Effector CD8-positive, alpha-beta T cell (primary cell): ENCODE measurements around the gene AP2A1.

Source experiments
- DNase-seq: peaks from one replicate; lab custom pipeline; 2025; lab: John Stamatoyannopoulos, UW

The AP2A1 gene

DNA sequence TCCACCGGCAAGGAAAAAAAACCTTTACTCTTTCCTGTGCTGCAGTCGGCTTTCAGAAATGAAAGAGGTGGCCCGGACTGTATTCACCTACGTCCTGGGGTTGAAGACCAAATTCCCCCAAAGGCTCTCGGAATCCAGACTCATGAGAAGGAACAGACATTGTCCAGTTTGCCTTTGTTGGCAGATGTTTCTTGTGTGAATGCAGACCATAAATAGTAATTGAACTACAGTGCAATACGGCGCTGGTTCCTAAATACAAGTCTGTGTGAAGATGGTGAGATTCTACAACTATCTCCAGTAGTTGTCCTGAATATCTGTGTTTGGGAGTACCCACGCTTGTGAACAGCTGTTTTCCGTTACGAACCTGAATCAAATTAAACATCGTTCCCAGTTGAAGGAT lies 72.9 kb downstream of the AP2A1 start:
- no peak for DNase-seq

DNA sequence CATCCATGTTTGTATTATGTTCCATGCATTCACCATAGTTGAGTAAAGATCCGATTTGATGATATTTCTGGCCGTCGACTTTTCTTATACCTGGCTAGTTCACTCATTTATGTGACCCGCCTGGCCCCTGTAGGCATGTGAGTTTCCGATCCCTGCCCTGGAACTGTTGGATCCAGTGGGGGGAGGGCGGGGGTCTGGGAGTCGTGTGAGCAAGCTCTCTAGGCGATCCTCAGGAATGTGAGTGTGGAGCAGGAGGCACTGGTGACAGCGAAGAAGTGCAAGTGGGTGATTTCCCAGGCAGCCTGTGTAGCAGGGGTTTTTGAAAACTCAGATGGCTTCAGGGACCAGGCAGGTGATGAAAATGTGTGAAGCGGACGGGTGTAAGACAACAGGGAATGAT lies 73.5 kb downstream of the AP2A1 start:
- DNase-seq: no peak

DNA sequence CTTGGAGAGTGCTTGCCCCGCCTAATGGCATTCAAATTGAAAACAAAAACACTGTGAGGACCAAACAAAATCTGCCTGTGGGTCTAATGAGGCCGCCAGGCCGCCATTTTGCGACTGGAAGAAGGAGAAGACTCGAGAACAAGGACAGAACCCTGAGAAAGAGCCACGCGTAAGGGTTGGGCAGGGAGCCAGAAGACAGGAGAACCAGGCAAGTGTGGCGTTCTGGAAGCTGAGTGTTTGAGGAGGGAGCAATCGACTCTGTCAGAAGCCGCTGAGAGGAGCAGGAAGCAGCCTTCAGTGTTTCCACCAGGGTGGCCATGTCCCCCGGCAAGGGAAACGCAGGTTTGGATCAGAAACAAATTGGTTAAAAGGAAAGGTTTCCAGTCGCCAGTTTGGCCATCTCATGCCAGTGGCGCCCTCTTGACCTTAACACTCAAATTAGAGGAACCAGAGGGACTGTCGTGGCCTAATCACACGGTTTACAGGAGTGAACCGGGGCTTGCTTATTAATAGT lies 74.0 kb downstream of the AP2A1 start:
- DNase-seq: no peak

DNA sequence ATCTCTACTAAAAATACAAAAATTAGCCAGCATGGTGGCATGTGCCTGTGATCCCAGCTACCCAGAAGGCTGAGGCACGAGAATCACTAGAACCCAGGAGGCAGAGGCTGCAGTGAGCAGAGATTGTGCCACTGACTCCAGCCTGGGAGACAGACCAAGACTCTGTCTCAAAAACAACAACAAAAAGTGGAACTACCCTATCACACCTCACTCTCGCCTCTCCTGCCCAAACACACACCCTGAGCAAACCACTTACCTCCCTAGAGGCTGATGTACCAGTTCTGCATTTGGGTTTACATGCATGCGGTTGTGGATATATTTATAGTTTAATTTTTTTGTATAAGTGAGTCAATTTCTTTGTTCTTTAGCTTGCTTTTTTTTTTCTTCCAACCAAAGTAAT lies 76.5 kb downstream of the AP2A1 start:
- DNase-seq: no peak

DNA sequence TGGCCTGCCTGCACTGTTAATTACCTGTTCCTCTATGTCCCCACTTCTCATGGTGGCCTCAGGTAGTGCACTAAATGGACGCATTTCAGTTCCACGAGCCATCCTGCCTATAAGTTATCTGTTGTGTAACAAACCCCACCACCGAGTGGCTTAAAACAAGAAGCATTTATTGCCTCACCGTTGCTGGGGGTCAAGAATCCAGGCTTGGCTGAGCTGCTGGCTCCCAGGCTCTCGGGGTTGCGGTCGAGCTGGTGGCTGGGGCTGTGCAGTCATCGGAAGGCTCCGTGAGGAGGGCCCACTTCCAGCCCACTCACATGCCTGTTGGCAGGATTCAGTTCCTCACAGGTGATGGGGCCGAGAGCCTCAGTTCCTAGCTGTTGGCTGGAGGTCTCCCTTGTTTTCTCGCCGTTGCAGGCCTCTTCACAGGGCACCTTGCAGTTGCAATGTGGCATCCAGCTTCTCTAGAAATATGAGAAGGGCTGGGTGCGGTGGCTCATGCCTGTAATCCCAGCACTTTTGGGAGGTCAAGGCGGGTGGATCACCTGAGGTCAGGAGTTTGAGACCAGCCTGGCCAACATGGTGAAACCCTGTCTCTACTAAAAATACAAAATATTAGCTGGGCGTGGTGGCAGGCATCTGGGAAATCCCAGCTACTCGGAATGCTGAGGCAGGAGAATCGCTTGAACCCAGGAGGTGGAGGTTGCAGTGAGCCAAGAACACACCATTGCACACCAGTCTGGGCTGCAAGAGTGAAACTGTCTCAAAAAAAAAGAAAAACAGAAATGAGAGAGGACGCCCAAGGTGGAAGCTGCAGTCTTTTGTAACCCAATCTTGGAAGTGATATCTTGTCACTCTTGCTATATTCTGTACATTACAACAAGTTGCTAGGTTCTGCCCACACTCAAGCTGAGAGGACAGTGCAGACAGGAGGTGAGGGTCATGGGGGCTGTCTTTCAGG lies 77.6 kb downstream of the AP2A1 start:
- no peak for DNase-seq

DNA sequence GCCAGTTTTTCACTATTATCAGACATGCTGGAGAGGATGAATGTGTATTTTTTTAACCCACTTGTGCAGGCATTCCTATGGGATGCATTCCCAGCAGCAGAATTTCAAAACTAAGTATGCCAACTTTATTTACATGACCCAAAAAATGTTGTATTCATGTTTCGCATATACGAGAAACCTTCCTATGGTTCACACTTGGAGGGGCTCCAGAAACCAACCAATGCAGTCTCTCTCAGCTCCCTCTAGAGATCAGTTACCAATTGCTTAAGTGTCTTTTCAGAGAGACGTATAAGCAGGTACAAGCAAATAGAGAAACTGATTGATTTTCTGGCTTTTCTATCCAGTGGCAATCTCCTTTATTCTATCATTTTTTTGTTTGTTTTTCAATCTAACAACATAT lies 78.6 kb downstream of the AP2A1 start:
- DNase-seq: no peak

DNA sequence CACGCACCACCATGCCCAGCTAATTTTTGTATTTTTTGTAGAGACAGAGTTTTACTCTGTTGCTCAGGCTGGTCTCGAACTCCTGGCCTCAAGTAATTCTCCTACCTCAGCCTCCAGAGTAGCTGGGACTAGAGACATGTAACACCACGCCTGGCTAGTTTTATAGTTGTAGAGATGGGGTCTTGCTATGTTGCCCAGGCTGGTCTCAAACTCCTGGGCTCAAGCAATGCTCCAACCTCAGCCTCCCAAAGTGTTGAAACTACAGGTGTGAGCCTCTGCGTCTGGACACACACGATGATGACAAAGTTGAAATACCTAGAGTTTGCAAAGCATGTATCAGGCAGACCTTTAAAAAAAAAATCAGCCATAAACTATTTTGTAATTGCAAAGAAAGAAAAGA lies 79.6 kb downstream of the AP2A1 start:
- DNase-seq: no peak

DNA sequence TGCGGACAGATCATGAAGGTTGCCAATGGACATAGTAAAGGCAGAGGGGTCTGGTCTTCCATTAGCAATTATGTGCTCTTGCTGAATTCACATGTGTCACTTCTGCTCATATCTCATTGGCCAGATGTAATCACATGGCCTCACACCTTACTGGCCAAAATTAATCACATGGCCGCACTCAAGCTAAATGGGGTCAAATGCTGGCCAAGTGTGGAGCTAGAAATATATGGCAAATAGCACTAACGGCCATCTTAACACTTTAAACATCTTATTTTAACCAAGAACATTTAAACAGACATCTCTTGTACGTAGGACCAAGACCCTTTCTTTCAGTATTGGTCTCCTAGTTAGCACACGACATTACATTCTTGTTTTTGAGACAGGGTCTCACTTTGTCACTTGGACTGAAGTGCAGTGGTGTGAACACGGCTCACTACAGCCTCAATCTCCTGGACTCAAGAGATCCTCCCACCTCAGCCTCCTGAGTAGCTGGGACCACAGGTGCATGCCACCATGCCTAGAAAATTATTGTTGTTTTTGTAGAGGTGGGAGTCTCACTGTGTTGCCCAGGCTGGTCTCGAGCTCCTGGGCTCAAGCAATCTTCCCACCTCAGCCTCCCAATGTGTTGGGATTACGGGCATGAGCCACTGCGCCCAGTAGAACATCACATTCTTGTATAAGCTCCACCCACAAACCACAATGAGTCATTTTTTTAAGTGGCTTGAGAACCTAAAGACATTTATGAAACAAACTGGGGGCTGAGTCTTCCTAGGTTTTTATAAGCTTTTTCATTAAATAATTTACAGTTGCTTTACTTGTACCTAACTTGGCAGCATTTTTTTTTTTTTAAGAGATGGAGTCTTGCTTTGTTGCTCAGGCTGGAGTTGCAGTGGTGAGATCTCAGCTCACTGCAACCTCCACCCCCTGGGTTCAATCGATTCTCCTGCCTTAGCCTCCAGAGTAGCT lies 81.2 kb downstream of the AP2A1 start:
- DNase-seq: no peak

DNA sequence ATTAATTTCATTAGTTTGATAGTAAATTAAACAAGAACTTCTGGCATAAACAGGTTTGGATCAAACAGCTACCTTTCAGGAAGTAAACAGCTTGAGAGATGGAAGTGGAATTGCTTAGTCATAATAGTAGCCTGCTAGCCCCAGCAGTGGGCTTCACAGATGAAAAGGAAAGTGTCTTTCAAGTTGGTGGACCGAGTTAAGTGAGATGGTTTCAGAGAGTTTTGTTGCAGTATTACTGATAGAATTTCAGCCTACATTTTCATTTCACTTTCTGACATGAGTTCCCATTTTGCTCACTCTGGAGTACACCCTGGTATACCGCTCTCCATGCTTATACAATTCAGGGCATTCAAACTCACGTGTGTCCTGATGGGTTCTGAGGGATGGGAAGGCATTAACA lies 82.1 kb downstream of the AP2A1 start:
- DNase-seq: no peak

DNA sequence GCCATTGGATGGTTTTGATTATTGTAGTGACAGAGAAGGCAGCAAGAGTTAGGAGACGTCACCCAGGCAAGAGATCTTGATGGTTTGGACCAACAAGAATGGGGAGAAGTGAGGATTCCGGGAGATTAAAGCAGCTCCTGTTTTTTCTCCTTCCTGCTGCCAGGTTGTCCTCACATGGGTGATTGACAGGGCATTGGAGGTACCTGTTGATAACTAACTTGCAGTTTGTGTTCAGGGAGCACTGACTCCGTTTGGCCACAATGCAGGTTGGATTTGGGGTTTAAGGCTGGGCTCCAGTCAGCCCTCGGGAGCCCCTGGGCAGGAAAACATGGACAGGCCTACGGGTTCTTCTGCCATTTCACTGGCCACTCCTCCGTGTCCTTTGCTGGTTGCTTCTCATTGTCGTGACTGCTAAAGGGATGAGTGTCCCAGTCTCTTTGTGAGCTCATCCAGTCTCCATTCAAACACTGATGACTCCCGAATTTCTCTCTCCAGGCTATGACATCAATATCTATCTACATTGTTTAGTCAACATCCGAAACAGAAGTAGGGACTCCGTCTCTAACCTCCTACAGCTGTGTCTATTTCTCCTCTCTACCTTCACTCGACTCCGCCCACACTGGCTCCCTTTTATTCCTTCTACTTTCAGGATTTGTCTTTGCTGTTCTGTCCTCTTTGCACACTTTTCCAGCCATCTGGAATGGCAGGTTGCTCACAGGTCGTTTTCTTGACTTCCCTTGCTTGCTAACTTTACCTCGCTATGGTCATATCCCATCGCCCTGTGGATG lies 82.8 kb downstream of the AP2A1 start:
- no peak for DNase-seq

DNA sequence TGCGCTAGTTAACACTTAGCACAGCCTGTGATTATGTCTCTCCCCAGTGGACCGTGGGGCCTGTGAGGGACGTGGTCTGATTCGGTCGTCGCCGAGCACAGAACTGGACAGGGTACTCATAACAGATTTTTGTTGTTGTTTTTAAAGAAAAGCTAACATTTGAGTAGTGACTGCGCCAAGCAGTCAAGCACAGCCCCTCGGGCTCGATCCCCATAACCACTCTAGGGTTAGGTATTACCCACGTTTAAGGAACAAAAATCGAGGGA lies 83.4 kb downstream of the AP2A1 start:
- no peak for DNase-seq

DNA sequence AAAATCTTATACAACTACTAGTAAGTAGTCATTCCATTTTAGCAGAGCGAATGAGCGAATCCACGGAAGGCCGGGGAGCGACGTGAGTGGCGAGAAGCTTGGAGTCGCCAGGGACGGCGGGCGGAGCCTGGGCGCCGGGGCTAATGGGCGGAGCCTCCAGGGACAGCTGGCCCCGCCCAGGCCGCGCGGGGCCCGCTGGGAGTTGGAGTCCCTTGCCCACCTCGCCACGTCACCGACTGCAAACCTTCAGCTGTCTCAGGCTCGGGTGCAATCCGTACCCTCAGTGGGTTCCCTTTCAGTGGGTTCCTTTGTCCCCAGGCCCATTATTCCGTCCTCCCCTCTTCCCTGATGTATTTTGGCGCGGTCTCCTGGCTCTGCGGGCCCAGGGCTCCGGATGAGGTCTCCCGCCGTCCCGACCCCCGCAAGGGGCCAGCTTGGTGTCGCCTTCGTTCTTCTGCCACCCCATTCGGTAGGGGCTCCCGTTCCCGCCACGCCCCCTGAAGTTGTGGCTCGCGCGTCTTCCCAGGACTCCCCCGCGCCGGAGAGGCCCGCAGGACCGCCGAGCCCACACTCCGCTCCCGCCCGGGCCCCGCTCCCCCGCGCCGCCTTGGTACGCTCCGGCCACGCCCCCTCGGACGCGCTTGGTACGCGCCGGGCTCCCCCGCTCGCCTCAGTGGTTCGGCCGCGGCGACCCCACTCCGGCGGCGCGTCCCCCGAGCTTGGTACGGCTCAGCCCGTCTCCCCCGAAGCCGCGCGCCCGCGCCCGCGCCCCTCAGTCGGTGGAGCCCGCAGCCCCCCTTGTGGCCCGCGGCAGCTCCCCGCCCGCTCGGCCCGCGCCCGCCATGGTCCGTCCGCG lies 83.9 kb downstream of the AP2A1 start, which contains the start of gene PTOV1:
Gene PTOV1 (plus strand): TSS at position 673 of the 856 bp plus-strand sequence.
- DNase-seq: peak; percentile 80

DNA sequence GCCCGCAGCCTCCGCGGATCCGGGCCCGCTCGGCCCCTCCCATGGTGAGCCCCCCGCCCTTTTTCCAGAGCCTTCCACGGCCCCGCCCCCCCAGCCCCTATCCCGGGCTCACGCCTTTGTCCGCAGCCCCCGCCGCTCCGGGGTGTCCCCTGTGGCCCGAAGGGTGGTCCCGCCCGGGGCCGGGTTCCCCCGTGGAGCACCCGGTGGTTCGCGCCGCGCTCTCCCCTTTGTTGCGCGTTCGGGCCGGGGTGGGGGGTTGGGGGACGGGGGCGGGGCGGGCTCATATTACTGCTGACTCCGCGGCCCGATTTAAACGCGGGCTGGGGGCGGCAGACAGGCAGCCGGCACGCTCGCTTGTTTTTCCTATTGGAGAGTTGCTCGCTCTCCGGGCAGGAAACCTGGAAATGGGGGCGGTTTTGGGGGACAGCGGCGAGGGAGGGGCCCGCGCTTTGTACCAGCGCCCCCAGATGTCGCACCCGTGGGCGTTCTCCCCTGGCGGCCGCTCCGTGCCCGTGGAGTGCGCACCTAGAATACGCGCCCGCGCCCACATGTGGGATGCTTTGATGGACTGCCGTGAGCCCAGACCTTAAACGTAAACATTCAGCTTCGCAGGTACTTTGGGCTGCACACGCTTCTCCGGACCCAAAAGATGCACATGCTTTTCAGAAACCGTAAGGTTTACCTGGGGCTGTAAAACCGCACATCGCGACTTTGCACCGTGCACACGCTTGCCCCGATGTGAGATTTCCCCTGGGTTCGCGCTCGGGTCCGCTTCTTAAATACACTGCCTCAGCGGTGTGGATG lies 84.9 kb downstream of the AP2A1 start:
- DNase-seq: peak; percentile 30

DNA sequence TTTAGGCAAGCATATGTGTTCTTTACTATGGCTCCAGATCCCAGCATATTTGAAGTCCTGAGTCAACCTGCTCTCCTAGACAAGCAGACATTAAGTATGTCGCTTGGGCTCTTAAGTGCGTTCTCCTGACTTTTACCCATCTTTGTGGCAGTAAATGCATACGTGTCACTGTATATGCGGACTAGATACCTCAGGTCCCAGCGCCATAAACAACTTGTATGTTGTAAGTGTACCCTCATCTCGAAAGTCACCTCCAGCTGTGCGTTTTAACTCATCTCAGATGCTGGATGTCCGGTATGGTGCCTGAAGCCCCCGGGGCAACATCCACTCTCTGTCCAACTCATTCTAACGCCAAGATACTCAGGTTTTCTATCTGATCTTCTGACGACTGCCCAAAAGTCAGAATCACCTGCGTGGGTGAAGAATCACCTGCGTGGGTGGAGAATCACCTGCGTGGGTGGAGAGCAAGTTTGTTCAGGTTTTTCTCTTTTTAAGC lies 85.9 kb downstream of the AP2A1 start:
- no peak for DNase-seq

DNA sequence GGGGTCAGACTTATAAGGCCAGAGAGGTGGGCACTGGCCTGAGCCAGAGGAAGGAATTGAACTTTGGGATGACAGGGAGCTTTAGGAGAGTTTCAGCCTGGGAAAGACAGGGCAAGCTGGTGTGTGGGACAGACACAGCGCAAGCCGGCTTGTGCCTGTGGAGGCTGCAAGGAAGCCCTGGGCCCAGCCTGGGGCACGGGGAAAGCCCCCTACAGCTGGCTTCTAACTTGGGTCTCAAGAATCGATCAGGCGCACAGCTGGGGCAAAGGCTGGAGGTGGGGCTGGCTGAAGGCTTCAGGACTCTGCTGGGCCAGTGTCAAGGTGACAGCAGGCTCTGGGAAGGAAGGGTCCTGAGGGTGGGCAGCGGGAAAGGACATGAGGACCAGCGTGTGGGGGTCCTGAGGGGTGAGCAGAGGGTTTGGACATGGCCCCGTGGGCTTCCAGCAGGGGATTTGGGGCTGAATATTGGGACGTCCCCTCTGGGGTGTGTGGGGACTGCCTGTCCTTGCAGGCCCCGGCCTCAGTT lies 87.1 kb downstream of the AP2A1 start:
- DNase-seq: no peak

DNA sequence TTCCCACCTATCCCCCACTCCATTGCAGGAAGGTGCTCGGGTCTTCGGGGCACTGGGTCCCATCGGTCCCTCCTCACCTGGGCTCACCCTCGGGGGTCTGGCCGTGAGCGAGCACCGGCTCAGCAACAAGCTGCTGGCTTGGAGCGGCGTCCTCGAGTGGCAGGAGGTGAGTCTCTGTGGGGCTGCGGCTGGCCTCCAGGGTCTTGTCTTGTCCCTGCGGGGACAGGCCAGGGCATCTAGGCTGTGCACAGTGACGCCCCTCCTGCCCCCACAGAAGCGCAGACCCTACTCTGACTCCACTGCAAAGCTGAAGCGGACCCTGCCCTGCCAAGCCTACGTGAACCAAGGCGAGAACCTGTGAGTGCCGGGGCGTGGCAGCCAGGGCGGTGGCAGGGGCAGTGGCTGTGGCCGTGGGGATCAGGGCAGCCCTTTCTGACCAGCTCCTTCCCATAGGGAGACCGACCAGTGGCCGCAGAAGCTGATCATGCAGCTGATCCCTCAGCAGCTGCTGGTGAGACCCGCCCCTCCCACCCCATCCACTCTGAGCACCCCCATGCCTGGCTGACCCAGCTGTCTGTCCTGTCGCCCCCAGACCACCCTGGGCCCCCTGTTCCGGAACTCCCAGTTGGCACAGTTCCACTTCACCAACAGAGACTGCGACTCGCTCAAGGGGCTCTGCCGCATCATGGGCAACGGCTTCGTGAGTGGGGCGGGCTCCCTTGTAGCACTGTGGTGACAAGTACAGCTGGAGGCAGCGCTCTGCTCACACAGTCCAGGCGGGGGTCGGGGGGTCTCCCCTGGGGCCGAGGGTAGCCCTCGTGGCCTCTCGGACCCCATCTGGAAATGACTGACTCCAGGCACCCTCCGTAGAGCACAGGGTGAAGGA lies 87.8 kb downstream of the AP2A1 start:
- DNase-seq: no peak

DNA sequence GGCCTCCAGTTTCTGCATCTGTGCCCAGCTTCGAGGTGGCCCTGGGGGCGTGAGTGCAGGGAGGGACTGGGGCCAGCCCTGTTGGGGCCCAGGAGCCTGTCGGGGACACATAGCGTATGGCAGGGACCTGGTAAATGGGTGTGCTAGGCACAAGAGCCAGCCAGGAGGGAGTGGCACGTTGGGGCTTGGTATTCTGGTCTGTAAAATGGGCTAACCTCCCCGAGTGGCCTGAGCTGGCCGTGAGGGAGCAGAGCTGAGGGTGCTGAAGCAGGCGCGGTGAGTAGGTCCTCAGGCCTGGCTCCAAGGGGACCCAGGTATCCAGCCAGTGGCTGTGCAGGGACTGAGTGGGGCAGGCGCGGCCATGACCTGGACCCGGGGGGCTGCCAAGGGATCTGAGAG lies 88.5 kb downstream of the AP2A1 start:
- no peak for DNase-seq
